OCI-M2 (cell line): ENCODE data around the gene ZIC5.

ENCODE experiments used
- DNase-seq: peaks from one replicate; lab custom pipeline; 2025; ENCODE audit not compliant: unreplicated experiment; lab: John Stamatoyannopoulos, UW

Gene ZIC5

GRCh38 chr13:99987154-99988019 is 15.8 kb upstream of the ZIC5 start:
- no peak for DNase-seq

- no peak for DNase-seq
These were observed 15.2 kb upstream of the ZIC5 start for GRCh38 chr13:99986741-99987140.

GRCh38 chr13:99985886-99986527 is 14.4 kb upstream of the ZIC5 start:
- DNase-seq, result no peak

- no peak for DNase-seq
These were observed 13.8 kb upstream of the ZIC5 start for GRCh38 chr13:99985241-99985874.

GRCh38 chr13:99984461-99985240 is 13.1 kb upstream of the ZIC5 start:
- DNase-seq, result no peak

- DNase-seq, result no peak
These were observed 12.2 kb upstream of the ZIC5 start for GRCh38 chr13:99983499-99984401.

GRCh38 chr13:99982731-99983498 is 11.3 kb upstream of the ZIC5 start:
- DNase-seq, result no peak

GRCh38 chr13:99982036-99982730 is 10.6 kb upstream of the ZIC5 start:
- DNase-seq, result no peak

- DNase-seq, result no peak
These were observed 10.1 kb upstream of the ZIC5 start, which contains the start of gene ZIC2 for GRCh38 chr13:99981735-99982035. Gene ZIC2 (plus strand): TSS chr13:99981784. CDS start chr13:99982065, 281 bp downstream.

- DNase-seq, result no peak
These were observed 9.5 kb upstream of the ZIC5 start for GRCh38 chr13:99980824-99981734.

GRCh38 chr13:99980201-99980823 is 8.7 kb upstream of the ZIC5 start:
- no peak for DNase-seq

GRCh38 chr13:99979453-99980200 is 8.1 kb upstream of the ZIC5 start:
- no peak for DNase-seq

- no peak for DNase-seq
These were observed 7.4 kb upstream of the ZIC5 start for GRCh38 chr13:99978799-99979452.

GRCh38 chr13:99977912-99978798 is 6.6 kb upstream of the ZIC5 start:
- no peak for DNase-seq

- no peak for DNase-seq
These were observed 5.9 kb upstream of the ZIC5 start for GRCh38 chr13:99977334-99977911.
